Measurements from ENCODE around the gene MAP3K8. TPM values are rescaled to one million over a fixed set of nuclear protein-coding genes. Genes with fewer than 3 reads are reported as not detected.
A peak's percentile ranks its signal among the peaks of the same experiment; 100 is the strongest.

Gene MAP3K8
- total and polyA plus RNA-seq, 4 donors: 37.0 to 77.9 (median 50.5) TPM

- TF ChIP-seq, protein P1, sequence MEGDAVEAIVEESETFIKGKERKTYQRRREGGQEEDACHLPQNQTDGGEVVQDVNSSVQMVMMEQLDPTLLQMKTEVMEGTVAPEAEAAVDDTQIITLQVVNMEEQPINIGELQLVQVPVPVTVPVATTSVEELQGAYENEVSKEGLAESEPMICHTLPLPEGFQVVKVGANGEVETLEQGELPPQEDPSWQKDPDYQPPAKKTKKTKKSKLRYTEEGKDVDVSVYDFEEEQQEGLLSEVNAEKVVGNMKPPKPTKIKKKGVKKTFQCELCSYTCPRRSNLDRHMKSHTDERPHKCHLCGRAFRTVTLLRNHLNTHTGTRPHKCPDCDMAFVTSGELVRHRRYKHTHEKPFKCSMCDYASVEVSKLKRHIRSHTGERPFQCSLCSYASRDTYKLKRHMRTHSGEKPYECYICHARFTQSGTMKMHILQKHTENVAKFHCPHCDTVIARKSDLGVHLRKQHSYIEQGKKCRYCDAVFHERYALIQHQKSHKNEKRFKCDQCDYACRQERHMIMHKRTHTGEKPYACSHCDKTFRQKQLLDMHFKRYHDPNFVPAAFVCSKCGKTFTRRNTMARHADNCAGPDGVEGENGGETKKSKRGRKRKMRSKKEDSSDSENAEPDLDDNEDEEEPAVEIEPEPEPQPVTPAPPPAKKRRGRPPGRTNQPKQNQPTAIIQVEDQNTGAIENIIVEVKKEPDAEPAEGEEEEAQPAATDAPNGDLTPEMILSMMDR (IDR thresholded peaks at IDR 0.05; ENCODE audit: control extremely low read depth, extremely low read depth): no peak
- WGBS, 2 donors: 89 to 95% methylated on average over 1 of the region's 1 CpG
- no peak overlapping the region for H3K27ac ChIP-seq (ENCODE audit: low read depth in 1 of 2, low read length in 1 of 2)
- peaks cover 0 to 30% (median 21%) of the 10 kb centered on the region in 4 donors for H3K36me3 ChIP-seq (ENCODE audit: control insufficient read depth in 4 of 4, insufficient read depth in 4 of 4, low read length in 4 of 4)
- no peaks in the 10 kb centered on the region for H3K9me3 ChIP-seq (ENCODE audit: control insufficient read depth in 4 of 4, insufficient read depth in 3 of 4, low read length in 3 of 4)
- H3K4me3 ChIP-seq: no peak overlapping the region
- peaks cover 0 to 13% (median 0%) of the 10 kb centered on the region in 5 donors for H3K4me1 ChIP-seq (ENCODE audit: control insufficient read depth in 5 of 5, insufficient read depth in 5 of 5, low read length in 5 of 5)
- H3K27me3 ChIP-seq (ENCODE audit: control insufficient read depth in 3 of 3, insufficient read depth in 3 of 3, low read length in 2 of 3): no peaks in the 10 kb centered on the region
- DNase-seq (no peak), ATAC-seq (ENCODE audit: insufficient read depth, low FRiP score) (no peak)
- no peak overlapping the region for H3K9ac ChIP-seq (ENCODE audit: insufficient read depth in 1 of 2, low read length in 2 of 2)
Observed at GRCh38 chr10:30448092-30448491, 14.1 kb downstream of the MAP3K8 start.

GRCh38 chr10:30453764-30454527, 20.0 kb downstream of the MAP3K8 start:
- WGBS, 2 donors: 87 to 90% methylated on average over 6 of the region's 6 CpGs
- ATAC-seq (ENCODE audit: insufficient read depth, low FRiP score) (no peak), DNase-seq (no peak)
- TF ChIP-seq, protein P1 (IDR thresholded peaks at IDR 0.05; ENCODE audit: control extremely low read depth, extremely low read depth): no peak
- peak overlapping the region; percentile 58 to 88 for H3K27ac ChIP-seq (ENCODE audit: low read depth in 1 of 2, low read length in 1 of 2)
- peaks cover 0 to 32% (median 13%) of the 10 kb centered on the region in 4 donors for H3K36me3 ChIP-seq (ENCODE audit: control insufficient read depth in 4 of 4, insufficient read depth in 4 of 4, low read length in 4 of 4)
- H3K4me1 ChIP-seq (ENCODE audit: control insufficient read depth in 5 of 5, insufficient read depth in 5 of 5, low read length in 5 of 5): peaks cover 7 to 13% (median 10%) of the 10 kb centered on the region in 5 donors
- H3K27me3 ChIP-seq (ENCODE audit: control insufficient read depth in 3 of 3, insufficient read depth in 3 of 3, low read length in 2 of 3): no peaks in the 10 kb centered on the region
- no peaks in the 10 kb centered on the region for H3K9me3 ChIP-seq (ENCODE audit: control insufficient read depth in 4 of 4, insufficient read depth in 3 of 4, low read length in 3 of 4)
- no peak overlapping the region for H3K9ac ChIP-seq (ENCODE audit: insufficient read depth in 1 of 2, low read length in 2 of 2)
- H3K4me3 ChIP-seq: no peak overlapping the region

GRCh38 chr10:30454744-30455510, 20.9 kb downstream of the MAP3K8 start:
- Histone ChIP-seq H3K27me3 (ENCODE audit: control insufficient read depth in 3 of 3, insufficient read depth in 3 of 3, low read length in 2 of 3) (no peaks in the 10 kb centered on the region), H3K4me3 (no peak overlapping the region), H3K9me3 (ENCODE audit: control insufficient read depth in 4 of 4, insufficient read depth in 3 of 4, low read length in 3 of 4) (no peaks in the 10 kb centered on the region), H3K4me1 (ENCODE audit: control insufficient read depth in 5 of 5, insufficient read depth in 5 of 5, low read length in 5 of 5) (peaks cover 7 to 13% (median 10%) of the 10 kb centered on the region in 5 donors), H3K9ac (ENCODE audit: insufficient read depth in 1 of 2, low read length in 2 of 2) (no peak overlapping the region), H3K27ac (ENCODE audit: low read depth in 1 of 2, low read length in 1 of 2) (peak overlapping the region; percentile 40 to 58), H3K36me3 (ENCODE audit: control insufficient read depth in 4 of 4, insufficient read depth in 4 of 4, low read length in 4 of 4) (peaks cover 0 to 35% (median 13%) of the 10 kb centered on the region in 4 donors)
- whole genome bisulfite sequencing, 2 donors: 33 to 43% methylated on average over 3 of the region's 3 CpGs
- TF ChIP-seq, protein P1 (IDR thresholded peaks at IDR 0.05; ENCODE audit: control extremely low read depth, extremely low read depth): no peak
- ATAC-seq (ENCODE audit: insufficient read depth, low FRiP score): peak; percentile 55
- DNase-seq: peak in 2 of 3 donors; percentile 77 to 83
